Neural crest cell (in vitro differentiated cells): ENCODE measurements around the gene CDK19. TPM values are rescaled to one million over a fixed set of nuclear protein-coding genes. Genes with fewer than 3 reads are reported as not detected.
"Not testable (repeated sequence)": the region's sequence is repeated elsewhere in the genome, so short reads cannot be mapped to it uniquely, and the experiment has no call there.

Experiments
- DNase-seq: peaks from one replicate; pipeline ENCODE4 v3.0.0; 2021; ENCODE audit warnings: low read depth, mixed read lengths, low spot score
- H3K27ac Mint-ChIP-seq: one replicate; pipeline ENCODE4 v1.8.0; 2021; ENCODE audit warnings: mild to moderate bottlenecking, mixed read lengths; ENCODE audit not compliant: unreplicated experiment
- H3K27me3 Mint-ChIP-seq: 2 replicates; pipeline ENCODE4 v1.8.0; 2021; ENCODE audit warnings: low read depth, mild to moderate bottlenecking, mixed read lengths
- H3K36me3 Mint-ChIP-seq: 2 replicates; pipeline ENCODE4 v1.8.0; 2021; ENCODE audit warnings: low read depth, mild to moderate bottlenecking, mixed read lengths
- H3K4me1 Mint-ChIP-seq: 2 replicates; pipeline ENCODE4 v1.8.0; 2021; ENCODE audit warnings: mixed read lengths
- H3K4me3 Mint-ChIP-seq: one replicate; pipeline ENCODE4 v1.8.0; 2021; ENCODE audit warnings: mild to moderate bottlenecking, mixed read lengths
- H3K9me3 Mint-ChIP-seq: 2 replicates; pipeline ENCODE4 v1.8.0; 2021; ENCODE audit warnings: mixed read lengths
- CTCF ChIP-seq: fragments of 200-600 bp; sonication (generic); conservative IDR thresholded peaks from 2 replicates; pipeline ENCODE4 v1.5.0; 2021; ENCODE audit warnings: antibody characterized with exemption, mild to moderate bottlenecking
- total RNA-seq: library from RNA; stranded (reverse); gene quantifications from 2 replicates; pipeline ENCODE4 v1.2.1, GENCODE V29; 2021

Gene CDK19
- total RNA-seq, 1 donor from 2014 or later, result 24.4 TPM

- no peak for DNase-seq
- Mint-ChIP-seq H3K36me3 (no peaks in the 10 kb centered on the region), H3K4me3 (no peak overlapping the region), H3K27me3 (no peaks in the 10 kb centered on the region), H3K9me3 (no peaks in the 10 kb centered on the region), H3K4me1 (no peaks in the 10 kb centered on the region), H3K27ac (no peak overlapping the region)
- no peak for TF ChIP-seq CTCF
Observed at GRCh38 chr6:110856296-110856695, 41.0 kb upstream of the CDK19 start.

DNA sequence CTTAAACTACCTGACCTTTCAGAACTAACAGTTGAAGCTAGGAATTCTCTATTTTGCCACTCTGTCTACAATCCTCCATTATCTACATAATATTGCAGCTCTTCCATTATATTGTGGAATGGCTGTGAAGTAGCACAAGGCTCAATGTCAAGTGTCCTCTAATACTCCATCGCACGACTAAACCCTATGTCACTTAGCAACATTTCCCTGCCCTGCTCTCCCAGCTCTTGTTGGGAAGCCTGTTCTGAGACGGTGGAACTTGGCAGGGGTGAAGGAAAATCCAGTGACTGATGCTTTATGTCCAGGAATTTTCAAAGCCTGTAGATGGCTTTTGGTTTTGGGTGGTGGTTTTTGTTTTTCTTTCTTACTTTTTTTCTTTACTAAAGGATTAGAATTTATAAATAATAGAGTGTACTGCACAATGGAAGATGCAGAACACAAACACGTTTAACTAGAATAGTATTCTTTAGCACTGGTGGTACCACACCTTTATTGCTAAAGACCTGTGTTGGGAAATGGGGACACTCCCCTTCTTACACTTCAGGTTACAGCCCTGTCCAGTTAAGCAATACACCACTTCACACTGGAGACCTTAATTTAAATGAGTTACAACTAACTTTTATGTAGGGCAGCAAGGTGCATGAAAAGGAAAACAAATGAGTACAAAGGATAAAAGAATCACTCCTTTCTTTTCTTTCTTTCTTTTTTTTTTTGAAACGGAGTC, 38.6 kb upstream of the CDK19 start:
- no peaks in the 10 kb centered on the region for H3K9me3 Mint-ChIP-seq

DNA sequence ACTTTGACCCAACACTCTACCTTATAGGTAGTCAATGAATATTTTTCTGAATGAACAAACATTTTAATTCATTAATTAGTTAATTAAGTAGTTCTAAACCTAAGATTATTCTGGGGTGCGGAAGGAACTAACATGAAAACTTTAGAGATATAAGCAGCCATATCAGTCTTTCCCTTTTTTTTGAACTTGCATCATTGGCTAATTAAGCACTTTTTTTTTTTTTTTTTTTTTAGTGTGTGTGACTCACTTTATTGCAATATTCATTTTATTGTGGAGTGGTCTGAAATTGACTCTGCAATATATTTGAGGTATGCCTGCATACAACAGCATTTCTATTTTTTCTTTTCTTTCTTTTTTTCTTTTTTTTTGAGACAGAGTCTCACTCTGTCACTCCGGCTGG, 37.5 kb upstream of the CDK19 start:
- no peaks in the 10 kb centered on the region for H3K36me3 Mint-ChIP-seq

More for the DNA sequence above, 38.6 kb upstream of the CDK19 start:
- H3K27me3 Mint-ChIP-seq, result no peaks in the 10 kb centered on the region
- no peaks in the 10 kb centered on the region for H3K4me1 Mint-ChIP-seq
- H3K27ac Mint-ChIP-seq, result no peak overlapping the region
- no peak for TF ChIP-seq CTCF
- no peak for DNase-seq
- no peaks in the 10 kb centered on the region for H3K36me3 Mint-ChIP-seq
- H3K4me3 Mint-ChIP-seq, result no peak overlapping the region

DNA sequence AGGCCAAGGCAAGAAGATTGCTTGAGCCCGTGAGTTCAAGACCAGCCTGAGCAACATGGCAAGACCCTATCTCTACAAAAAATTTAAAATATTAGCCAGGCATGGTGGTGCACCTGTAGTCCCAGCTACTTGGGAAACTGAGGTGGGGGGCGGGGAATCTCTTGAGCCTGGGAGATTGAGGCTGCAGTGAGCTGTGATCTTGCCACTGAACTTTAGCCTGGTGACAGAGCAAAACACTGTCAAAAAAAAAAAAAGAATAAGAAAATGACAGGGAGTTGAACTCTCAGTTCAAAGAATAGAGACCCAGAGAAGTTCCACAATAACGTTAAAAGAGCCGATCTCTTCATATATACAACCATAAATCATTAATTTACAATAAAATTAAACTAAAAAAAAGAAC, 34.5 kb upstream of the CDK19 start:
- Mint-ChIP-seq H3K4me3 (no peak overlapping the region), H3K4me1 (no peaks in the 10 kb centered on the region), H3K27me3 (no peaks in the 10 kb centered on the region), H3K9me3 (no peaks in the 10 kb centered on the region), H3K36me3 (no peaks in the 10 kb centered on the region), H3K27ac (no peak overlapping the region)
- TF ChIP-seq CTCF, result no peak
- DNase-seq, result no peak

More for the DNA sequence above, 37.5 kb upstream of the CDK19 start:
- no peak overlapping the region for H3K27ac Mint-ChIP-seq
- no peaks in the 10 kb centered on the region for H3K27me3 Mint-ChIP-seq
- DNase-seq, result no peak
- TF ChIP-seq CTCF, result no peak
- no peaks in the 10 kb centered on the region for H3K9me3 Mint-ChIP-seq
- H3K4me1 Mint-ChIP-seq, result no peaks in the 10 kb centered on the region
- no peak overlapping the region for H3K4me3 Mint-ChIP-seq

- Mint-ChIP-seq H3K27me3 (no peaks in the 10 kb centered on the region), H3K36me3 (no peaks in the 10 kb centered on the region), H3K9me3 (no peaks in the 10 kb centered on the region), H3K4me1 (no peaks in the 10 kb centered on the region), H3K27ac (no peak overlapping the region), H3K4me3 (no peak overlapping the region)
- no peak for TF ChIP-seq CTCF
- DNase-seq, result no peak
Observed at GRCh38 chr6:110841266-110841665, 26.0 kb upstream of the CDK19 start.

DNA sequence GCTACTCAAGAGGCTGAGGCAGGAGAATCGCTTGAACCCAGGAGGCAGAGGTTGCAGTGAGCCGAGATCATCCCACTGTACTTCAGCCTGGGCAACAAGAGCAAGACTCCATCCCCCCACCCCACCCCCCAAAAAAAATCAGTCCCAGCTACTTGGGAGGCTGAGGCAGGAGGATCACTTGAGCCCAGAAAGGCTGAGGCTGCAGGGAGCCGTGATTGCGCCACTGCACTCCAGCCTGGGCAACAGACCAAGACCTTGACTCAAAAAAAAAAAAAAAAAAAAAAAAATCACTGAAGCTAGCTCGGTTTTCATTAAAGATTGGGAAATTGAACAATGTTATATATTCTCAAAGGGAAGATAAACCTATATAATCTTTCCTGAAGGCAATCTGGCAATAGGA, 20.5 kb upstream of the CDK19 start:
- H3K4me3 Mint-ChIP-seq, H3K9me3 Mint-ChIP-seq, H3K36me3 Mint-ChIP-seq, H3K27me3 Mint-ChIP-seq, H3K27ac Mint-ChIP-seq, DNase-seq, H3K4me1 Mint-ChIP-seq: not testable (repeated sequence)
